GM19025 (cell line): ENCODE measurements around the gene BIRC5.
"Not testable (repeated sequence)": the region's sequence is repeated elsewhere in the genome, so short reads cannot be mapped to it uniquely, and the experiment has no call there.

Experiments
- ATAC-seq: cut with Tn5 transposase; IDR thresholded peaks from one replicate; pipeline ENCODE4 v1.9.1; 2021; ENCODE audit warnings: mild to moderate bottlenecking, low read depth, moderate library complexity; ENCODE audit not compliant: unreplicated experiment

The BIRC5 gene

DNA sequence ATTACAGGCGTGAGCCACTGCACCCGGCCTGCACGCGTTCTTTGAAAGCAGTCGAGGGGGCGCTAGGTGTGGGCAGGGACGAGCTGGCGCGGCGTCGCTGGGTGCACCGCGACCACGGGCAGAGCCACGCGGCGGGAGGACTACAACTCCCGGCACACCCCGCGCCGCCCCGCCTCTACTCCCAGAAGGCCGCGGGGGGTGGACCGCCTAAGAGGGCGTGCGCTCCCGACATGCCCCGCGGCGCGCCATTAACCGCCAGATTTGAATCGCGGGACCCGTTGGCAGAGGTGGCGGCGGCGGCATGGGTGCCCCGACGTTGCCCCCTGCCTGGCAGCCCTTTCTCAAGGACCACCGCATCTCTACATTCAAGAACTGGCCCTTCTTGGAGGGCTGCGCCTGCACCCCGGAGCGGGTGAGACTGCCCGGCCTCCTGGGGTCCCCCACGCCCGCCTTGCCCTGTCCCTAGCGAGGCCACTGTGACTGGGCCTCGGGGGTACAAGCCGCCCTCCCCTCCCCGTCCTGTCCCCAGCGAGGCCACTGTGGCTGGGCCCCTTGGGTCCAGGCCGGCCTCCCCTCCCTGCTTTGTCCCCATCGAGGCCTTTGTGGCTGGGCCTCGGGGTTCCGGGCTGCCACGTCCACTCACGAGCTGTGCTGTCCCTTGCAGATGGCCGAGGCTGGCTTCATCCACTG, at the start of gene BIRC5:
Gene BIRC5, plus strand, starts transcription at position 238 of the 690 bp plus-strand sequence. Its CDS starts 64 bp downstream, at position 302.
- peak; percentile 91 for ATAC-seq

DNA sequence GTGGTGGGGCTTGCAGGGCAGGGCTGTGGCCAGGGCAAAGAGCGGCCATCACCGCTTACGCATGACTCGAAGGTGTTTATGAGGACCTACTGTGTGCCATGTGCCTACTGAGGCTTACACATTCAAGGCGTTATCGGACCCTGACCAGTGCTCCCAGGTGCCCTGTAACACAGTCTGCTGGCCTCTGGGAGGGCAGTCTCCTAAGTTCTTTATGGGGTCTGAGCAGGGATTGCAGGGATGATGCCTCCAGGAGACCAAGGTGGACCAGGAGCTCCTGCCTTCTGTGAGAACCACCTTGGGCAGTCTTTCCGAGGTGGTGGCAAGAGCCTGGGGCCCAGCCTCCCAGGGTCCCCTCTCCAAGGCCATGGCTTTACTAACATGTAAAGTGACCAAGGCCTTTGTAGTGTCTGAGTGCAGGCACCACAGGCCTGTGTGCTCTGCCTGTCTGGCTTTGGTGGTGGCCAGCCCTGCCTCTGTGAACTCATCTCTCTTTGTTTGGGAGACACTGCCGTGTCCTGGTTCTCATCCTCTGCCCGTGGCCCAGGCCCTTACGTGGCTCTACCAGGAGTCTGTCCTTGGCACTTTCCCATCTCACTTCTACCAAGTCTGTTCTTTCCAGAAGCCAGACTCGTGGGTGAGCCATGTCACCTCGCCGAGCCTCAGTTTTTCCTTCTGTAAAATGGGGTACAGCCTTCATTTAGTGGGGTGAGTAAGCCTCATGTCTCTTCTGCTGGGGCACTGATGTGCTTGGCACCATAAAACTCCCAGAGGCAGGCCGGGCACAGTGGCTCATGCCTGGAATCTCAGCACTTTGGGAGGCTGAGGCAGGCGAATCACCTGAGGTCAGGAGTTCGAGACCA, 49.1 kb upstream of the BIRC5 start:
- ATAC-seq = no peak

DNA sequence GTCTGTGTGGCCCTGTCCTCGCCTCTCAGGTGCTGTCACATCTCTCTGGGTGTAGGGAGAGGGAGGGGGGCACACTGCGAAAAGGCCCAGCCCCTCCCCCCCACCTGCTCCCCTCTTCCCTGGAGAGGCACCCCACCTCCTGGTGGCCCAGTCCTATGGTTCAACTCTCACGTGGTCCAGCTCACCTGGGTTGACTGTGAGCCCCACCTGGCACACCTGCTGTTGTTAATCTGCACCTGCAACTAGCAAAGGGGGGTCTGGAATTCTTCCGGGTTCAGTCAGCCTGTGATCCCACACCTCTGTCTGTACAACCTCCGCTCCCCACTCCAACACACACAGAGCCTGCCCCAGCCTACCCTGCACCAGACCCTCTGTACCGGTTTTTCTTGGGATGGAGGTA, 47.6 kb upstream of the BIRC5 start:
- ATAC-seq = no peak

DNA sequence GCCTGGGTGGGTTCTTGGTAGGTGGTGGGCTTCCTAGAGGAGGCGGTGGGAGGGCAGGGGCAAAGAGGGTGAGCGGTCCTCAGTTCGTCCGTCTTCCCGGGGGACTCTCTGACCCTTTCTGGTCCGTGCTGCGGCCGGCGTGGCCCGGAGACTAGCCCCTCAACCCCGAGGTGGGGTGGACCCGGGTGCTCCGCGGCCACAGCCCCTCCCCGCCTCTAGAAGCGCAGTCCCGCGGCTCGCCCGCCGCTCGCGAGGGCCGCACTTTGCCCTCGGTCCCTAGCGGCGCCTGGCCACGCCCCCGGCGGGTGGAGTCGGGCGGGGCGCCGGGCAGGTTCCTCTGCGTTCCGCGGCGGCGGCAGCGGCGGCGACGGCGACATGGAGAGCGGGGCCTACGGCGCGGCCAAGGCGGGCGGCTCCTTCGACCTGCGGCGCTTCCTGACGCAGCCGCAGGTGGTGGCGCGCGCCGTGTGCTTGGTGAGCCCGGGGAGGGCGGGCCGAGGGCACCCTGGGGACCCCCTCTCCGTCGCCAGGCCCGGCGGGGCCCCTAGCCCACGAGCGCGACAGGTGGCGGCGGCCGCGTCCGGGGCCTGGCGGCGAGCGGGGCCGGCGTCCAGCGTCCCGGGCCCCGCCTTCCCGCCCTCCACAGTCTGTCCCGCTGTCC, 45.7 kb upstream of the BIRC5 start, which contains the start of gene SYNGR2:
Gene SYNGR2, plus strand, starts transcription at position 340 of the 661 bp plus-strand sequence. Its CDS starts 36 bp downstream, at position 376.
- ATAC-seq = peak; percentile 49

DNA sequence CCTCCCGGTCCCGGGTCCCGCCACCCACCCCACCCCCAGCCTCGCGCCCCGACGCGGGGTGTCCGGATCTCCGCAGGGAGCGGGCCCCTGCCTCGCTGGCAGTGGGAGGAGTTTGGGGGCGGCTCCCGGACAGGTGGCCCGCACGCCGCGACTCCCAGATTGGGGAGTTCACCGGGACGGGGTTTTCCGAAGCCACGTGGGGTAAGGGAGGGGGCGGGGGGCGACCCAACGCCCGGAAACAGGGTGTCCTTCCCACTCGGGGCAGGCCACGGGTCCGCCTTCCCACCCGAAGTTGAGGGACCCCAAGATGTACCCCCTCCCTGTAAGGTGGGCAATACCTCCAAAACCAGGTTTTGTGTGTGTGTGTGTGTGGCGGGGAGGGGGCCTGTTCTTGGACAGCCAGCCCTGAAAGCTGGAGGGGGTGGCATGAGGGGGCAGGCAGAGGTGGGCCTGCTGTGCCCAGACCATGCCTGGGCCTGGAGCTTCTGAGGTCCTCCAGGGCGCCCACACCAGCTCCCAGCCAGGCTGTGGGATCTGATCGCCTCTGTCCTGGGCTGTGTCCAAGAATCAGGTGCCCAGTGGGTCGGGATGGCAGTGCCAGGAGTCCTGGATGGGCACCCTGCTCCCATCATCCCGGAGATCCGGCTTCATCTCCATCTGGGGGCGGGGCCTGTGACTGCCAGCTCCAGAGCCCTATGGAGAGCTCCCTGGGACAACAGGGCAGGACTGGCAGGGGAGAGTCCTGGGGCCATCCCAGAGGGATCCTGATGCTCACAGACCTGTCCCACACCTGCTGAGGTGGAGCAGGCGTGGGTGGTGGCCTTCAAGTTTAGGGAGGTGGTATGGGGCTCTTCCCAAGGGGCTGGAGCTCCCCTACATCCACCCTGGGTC, 44.9 kb upstream of the BIRC5 start:
- ATAC-seq = peak; percentile 31

DNA sequence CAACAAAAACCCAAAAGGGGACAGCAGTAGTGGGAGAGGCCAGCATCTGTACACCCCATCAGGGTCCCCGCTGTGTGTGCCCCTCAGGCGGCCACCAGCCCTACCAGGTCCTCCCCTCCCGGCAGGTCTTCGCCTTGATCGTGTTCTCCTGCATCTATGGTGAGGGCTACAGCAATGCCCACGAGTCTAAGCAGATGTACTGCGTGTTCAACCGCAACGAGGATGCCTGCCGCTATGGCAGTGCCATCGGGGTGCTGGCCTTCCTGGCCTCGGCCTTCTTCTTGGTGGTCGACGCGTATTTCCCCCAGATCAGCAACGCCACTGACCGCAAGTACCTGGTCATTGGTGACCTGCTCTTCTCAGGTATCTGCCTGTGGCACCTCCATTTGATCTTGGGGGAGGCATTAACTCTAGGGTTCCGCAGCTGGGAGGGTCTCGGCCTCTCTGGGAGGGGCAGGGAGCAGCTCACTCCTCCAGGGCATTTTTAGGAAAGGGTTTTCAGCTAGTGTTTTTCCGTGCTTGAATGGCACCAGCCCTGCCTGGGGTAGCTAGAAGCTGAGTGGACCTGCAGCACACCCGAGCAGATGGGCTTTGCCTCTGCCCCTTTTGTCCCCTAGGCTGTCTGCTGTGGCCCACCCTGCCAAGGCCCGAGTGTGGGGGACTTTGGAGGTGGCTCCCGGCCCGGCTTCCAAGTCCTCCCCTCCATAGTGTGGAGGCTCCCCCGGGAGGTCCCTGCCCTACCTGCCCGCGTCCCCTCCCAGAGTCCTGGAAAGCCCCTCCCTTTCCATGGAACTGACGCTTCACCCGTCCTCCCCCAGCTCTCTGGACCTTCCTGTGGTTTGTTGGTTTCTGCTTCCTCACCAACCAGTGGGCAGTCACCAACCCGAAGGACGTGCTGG, 43.1 kb upstream of the BIRC5 start:
- no peak for ATAC-seq

DNA sequence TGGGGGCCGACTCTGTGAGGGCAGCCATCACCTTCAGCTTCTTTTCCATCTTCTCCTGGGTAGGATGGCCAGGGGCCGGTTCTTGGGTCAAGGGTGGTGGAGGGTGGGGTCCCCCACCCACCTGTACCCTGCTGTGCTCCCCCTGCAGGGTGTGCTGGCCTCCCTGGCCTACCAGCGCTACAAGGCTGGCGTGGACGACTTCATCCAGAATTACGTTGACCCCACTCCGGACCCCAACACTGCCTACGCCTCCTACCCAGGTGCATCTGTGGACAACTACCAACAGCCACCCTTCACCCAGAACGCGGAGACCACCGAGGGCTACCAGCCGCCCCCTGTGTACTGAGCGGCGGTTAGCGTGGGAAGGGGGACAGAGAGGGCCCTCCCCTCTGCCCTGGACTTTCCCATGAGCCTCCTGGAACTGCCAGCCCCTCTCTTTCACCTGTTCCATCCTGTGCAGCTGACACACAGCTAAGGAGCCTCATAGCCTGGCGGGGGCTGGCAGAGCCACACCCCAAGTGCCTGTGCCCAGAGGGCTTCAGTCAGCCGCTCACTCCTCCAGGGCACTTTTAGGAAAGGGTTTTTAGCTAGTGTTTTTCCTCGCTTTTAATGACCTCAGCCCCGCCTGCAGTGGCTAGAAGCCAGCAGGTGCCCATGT, 42.3 kb upstream of the BIRC5 start:
- ATAC-seq = not testable (repeated sequence)

DNA sequence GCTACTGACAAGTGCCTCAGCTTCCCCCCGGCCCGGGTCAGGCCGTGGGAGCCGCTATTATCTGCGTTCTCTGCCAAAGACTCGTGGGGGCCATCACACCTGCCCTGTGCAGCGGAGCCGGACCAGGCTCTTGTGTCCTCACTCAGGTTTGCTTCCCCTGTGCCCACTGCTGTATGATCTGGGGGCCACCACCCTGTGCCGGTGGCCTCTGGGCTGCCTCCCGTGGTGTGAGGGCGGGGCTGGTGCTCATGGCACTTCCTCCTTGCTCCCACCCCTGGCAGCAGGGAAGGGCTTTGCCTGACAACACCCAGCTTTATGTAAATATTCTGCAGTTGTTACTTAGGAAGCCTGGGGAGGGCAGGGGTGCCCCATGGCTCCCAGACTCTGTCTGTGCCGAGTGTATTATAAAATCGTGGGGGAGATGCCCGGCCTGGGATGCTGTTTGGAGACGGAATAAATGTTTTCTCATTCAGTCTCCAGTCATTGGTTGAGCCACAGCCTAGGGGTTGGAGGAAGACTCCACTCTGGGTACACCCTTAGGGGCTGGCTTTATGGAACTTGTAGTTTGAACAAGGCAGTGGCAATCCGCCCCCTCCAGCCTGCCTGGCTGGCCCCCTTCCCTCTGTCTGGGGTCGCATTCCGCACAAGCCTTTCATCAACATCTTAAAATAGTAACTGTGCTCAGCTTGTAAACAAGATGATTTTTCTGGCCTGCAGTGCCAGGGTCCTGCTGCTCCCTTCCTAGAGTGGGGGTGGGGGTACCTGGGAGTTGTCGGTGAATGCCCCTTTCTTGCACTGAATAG, 41.6 kb upstream of the BIRC5 start:
- no peak for ATAC-seq

DNA sequence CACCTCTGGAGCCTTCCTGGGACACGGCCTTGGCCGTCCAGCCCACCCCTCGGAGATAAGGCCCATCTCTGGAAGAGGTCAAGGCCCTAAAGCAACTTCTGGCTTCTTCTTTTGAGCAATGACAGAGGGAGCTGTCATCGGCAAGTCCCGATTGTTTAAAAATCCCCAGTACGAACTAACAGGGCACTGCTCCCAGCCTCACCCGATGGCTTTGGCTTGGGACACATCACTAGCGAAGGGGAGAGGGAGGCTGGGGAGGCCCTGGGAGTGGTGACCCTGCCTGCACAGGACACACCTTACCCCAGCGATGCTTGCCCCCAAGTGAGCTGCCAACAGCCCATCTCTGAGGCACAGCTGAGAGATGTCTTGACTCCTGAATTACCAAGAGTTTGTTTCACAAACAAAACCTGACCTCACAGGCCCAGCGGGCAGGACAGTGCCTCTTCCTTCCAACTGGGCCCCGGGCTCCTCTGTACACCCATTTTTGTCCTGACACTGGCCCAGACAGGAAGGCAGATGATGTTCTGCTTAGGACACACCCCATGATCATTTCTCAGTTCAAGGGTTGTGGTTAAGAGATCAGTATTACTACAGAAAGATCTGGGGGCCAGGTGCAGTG, 40.8 kb upstream of the BIRC5 start:
- ATAC-seq = no peak

DNA sequence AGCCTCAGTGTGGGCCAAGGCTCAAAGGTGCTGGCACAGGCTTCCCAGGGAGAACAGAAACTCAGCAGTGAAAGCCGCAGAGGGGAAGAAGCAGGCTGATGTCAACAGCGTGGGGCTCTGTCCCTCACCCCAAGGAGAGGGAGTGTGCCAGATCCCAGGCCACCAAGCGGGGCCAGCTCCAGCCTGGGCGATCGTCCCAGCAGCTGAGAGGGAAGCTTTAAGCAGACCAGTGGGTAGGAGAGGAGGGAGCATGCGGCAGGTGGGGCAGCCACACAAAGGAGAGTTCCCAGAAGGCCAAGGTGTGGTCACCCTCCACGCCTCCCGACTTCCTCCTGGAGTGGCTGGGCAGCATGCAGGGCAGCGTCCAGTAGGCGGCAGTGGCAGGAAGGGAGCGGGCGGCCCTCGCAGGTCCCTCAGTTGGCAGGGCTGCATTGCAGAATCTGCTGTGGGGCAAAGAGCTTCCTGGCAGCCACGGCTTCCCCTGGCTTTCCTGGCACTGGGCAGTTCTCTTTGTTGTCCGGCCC, 39.6 kb upstream of the BIRC5 start:
- no peak for ATAC-seq

DNA sequence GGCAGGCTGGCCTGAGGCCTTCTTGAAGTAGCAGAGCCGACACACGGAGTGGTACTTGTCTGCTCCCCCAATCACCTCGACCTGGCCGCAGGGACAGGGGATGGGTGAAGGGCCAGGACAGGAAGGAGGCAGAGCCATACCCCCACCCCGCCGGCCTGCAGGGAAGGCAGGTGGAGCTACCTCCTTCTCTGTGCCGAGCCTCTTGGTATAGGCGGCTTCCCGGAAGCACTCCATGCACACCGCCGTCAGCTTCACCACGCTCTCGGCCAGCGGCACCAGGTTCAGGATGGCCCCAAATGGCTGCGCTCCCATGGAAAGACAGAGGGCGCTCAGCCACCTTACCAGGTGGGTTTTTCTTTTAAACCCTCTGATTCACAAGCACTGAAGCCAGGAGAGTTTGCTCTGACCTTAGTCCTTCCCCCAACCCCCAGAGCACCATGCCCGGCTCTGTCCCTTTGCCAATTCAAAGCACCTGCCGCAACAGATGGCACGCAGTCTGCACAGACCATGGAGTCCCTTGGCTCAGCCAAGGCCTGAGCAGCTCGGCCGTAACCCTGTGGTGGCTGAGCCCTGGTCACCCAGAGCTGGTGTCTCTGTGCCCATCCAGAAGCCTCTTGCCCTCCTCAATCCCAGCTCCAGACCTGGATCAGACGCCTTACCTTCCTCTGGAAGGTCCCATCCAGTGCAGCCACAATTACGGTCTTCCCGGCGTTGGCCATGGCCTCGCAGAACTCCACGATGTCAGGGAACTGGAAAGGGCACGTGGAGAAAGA, 39.0 kb upstream of the BIRC5 start:
- no peak for ATAC-seq

DNA sequence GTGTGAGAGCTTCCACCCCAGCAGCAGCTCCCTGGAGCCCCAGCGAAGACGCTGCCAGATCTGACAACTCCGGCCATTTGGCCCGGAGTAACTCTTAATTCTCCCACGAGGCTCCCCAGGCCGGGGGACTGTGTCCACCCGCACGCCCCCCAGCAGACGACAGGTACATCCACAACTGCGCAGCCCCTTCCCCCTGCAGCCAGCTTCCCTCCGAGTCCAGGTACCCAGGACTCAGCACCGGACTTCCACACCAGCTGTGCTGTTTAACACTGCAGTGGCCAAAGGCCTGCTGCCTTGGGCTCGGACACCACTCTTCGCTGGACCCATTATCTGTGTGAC, 38.4 kb upstream of the BIRC5 start:
- ATAC-seq = no peak

DNA sequence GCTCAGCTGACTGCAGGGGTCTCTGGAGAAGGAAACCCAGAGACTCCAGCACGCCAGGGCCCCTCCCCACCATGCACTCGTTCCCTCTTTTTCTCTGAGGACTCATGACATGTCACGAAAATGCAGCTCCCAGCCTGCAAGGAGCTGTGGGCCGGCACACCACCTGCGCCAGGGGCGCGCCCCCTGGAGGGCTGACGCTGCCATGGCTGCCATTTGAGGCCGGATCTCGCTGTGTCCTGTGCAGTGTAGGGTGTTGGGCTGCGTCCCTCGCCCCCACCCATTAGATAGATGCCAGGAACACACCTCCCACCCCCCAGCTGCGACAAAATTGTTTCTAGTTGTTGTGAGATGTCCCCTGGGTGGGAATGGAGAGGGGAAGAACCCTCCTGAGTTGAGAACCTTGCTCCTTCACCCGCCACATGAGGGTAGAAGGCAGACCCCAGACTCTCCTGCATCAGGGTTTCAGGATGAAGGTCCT, 37.5 kb upstream of the BIRC5 start:
- ATAC-seq = no peak

DNA sequence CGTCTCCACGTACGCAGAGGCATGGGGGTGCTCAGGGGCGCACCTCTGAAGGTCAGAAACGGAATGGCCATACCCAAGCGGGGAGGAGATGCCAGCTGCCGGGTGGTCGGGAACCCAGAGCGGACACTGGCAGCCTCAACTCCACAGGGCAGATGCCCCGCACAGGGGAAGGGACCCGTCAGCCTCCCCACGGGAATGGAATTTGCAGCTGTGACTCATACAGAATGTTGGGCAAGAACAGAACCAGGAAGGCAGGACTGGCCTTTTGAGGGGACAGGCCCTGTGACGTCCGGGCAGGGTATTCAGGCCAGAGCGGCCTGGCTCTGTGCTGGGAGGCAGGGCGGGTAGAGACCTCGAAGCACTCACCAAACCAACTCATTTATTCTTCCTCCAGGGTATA, 34.7 kb upstream of the BIRC5 start:
- no peak for ATAC-seq

DNA sequence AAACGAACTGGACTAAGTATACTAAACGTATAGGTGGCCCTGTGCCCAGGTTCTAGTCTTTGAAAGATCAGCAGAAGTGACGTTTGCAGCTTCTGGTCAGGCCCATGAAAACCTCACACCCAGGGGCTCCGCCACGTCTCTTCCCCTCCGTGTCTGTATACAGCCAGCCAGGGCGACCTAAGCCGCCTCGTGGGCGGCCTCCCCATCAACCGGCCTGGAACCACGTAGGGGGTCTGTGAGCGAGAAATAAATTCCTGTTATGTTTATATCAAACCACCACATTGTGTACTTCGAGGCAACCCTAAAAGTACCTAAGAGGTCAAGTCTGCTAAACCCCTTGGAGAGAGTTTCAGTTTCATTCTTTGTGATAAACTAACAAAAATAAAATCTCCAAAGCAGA, 34.0 kb upstream of the BIRC5 start:
- no peak for ATAC-seq

DNA sequence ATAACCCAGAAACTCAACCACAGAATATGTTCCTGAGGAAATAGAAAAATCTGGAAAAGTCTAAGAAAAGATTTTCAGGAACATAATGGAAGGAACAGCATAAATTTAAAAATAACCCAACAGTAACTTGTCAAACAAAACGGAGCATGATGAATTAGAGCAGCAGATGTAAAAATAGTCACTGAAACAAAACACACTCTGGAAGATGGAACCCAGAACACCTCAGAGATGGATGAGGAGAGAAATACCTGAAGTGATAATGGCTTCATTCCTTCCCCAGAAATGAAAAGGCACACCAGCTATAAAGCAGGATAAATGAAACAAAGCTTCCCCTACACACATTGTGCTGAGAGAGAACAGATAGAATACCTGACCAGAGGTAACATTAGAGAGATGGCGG, 33.5 kb upstream of the BIRC5 start:
- ATAC-seq = no peak
